OCI-LY3 (cell line): ENCODE measurements around the gene VTI1A.

Experiments
- H2AFZ ChIP-seq: fragments of 200-600, 300-600 bp; shearing (Covaris generic); 2 replicates; pipeline ENCODE4 v1.6.0; 2014; ENCODE audit warnings: antibody characterized with exemption, low read depth, low read length
- H3K27ac ChIP-seq: fragments of 200-600, 300-600 bp; sonication (generic); 2 replicates; pipeline ENCODE4 v1.5.1; 2014; ENCODE audit warnings: mild to moderate bottlenecking, low read length, moderate library complexity, mixed read lengths
- H3K27me3 ChIP-seq: fragments of 200-600, 300-600 bp; sonication (generic); 2 replicates; pipeline ENCODE4 v1.6.1; 2014; ENCODE audit warnings: low read depth, low read length, mixed read lengths
- H3K36me3 ChIP-seq: fragments of 200-600, 300-600 bp; sonication (generic); replicated peaks from 2 replicates; pipeline ENCODE3; 2014; ENCODE audit warnings: low read depth, low read length, mixed read lengths
- H3K4me1 ChIP-seq: fragments of 300-600, 200-600 bp; sonication (generic); 2 replicates; pipeline ENCODE4 v1.6.1; 2014; ENCODE audit warnings: low read length, mixed read lengths
- H3K4me2 ChIP-seq: fragments of 200-600, 300-600 bp; sonication (generic); 2 replicates; pipeline ENCODE4 v1.6.1; 2014; ENCODE audit warnings: low read length, mixed read lengths
- H3K4me3 ChIP-seq: fragments of 300-600, 200-600 bp; sonication (generic); 2 replicates; pipeline ENCODE4 v1.5.1; 2014; ENCODE audit warnings: antibody characterized with exemption, mild to moderate bottlenecking, low read length, moderate library complexity
- H3K79me2 ChIP-seq: fragments of 300-600, 200-600 bp; shearing (Covaris generic); 2 replicates; pipeline ENCODE4 v1.6.1; 2014; ENCODE audit warnings: mild to moderate bottlenecking, low read length, mixed read lengths
- H3K9ac ChIP-seq: fragments of 300-600, 200-600 bp; shearing (Covaris generic); 2 replicates; pipeline ENCODE4 v1.6.0; 2014; ENCODE audit warnings: mild to moderate bottlenecking, low read length, moderate library complexity
- H3K9me3 ChIP-seq: fragments of 200-600, 300-600 bp; shearing (Covaris generic); 2 replicates; pipeline ENCODE4 v1.6.1; 2014; ENCODE audit warnings: low read length, mixed read lengths; ENCODE audit not compliant: insufficient read depth
- H4K20me1 ChIP-seq: fragments of 200-600, 300-600 bp; sonication (generic); 2 replicates; pipeline ENCODE4 v1.6.1; 2016; ENCODE audit warnings: low read length, mixed read lengths; ENCODE audit not compliant: insufficient read depth
- CTCF ChIP-seq: fragments of 200-600, 300-600 bp; sonication (generic); IDR thresholded peaks from 2 replicates; pipeline ENCODE4 v1.5.1; 2014; ENCODE audit warnings: antibody characterized with exemption, low read length, low read depth
- EZH2phosphoT487 ChIP-seq: fragments of 200-600 bp; shearing (Covaris generic); IDR thresholded peaks from 2 replicates; pipeline ENCODE4 v1.6.1; 2018; ENCODE audit warnings: antibody characterized with exemption, mixed run types, low read depth

Gene VTI1A

GRCh38 chr10:112658900-112659638 lies 212.1 kb downstream of the VTI1A start:
- Histone ChIP-seq H3K4me3 (no peak overlapping the region), H3K9ac (no peak overlapping the region), H3K27me3 (no peaks in the 10 kb centered on the region), H3K79me2 (no peaks in the 10 kb centered on the region), H4K20me1 (no peaks in the 10 kb centered on the region), H3K36me3 (no peaks in the 10 kb centered on the region), H3K27ac (no peak overlapping the region), H3K4me2 (no peak overlapping the region), H2AFZ (no peak overlapping the region), H3K9me3 (no peaks in the 10 kb centered on the region), H3K4me1 (no peaks in the 10 kb centered on the region)
- no peak for TF ChIP-seq CTCF
- no peak for TF ChIP-seq EZH2phosphoT487

GRCh38 chr10:112663234-112664125 lies 216.5 kb downstream of the VTI1A start:
- Histone ChIP-seq H3K36me3 (no peaks in the 10 kb centered on the region), H3K9ac (no peak overlapping the region), H3K4me3 (no peak overlapping the region), H3K79me2 (no peaks in the 10 kb centered on the region), H3K9me3 (no peaks in the 10 kb centered on the region), H3K4me2 (no peak overlapping the region), H4K20me1 (no peaks in the 10 kb centered on the region), H3K27me3 (no peaks in the 10 kb centered on the region), H3K4me1 (no peaks in the 10 kb centered on the region), H2AFZ (no peak overlapping the region), H3K27ac (no peak overlapping the region)
- no peak for TF ChIP-seq CTCF
- TF ChIP-seq EZH2phosphoT487, result no peak

DNA sequence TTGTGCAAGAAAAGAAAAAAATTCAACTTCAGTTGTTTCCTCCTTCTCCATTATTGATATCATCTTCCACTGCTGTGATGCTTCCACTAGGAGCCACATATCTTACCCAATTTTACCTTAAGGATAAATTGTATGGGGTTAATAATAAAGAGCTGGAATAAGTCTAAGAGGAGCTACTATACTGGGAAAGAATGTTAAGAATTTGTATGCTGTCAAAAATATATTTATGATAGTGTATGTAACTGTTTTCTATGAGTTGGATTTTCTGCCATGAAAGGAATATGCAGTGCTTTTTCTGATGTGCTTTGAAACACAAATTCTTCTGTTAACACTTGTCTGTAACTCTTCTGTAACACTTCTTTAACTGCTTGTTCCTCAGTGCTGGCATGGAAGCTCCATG lies 219.1 kb downstream of the VTI1A start:
- H3K4me3 ChIP-seq, result no peak overlapping the region
- no peaks in the 10 kb centered on the region for H3K79me2 ChIP-seq
- no peak overlapping the region for H3K27ac ChIP-seq
- no peaks in the 10 kb centered on the region for H3K9me3 ChIP-seq
- no peaks in the 10 kb centered on the region for H4K20me1 ChIP-seq
- no peak for TF ChIP-seq EZH2phosphoT487
- no peak for TF ChIP-seq CTCF
- no peaks in the 10 kb centered on the region for H3K27me3 ChIP-seq
- no peak overlapping the region for H2AFZ ChIP-seq
- H3K36me3 ChIP-seq, result no peaks in the 10 kb centered on the region
- H3K4me1 ChIP-seq, result no peaks in the 10 kb centered on the region
- no peak overlapping the region for H3K4me2 ChIP-seq
- no peak overlapping the region for H3K9ac ChIP-seq

GRCh38 chr10:112669989-112670388 lies 223.0 kb downstream of the VTI1A start:
- no peaks in the 10 kb centered on the region for H3K27me3 ChIP-seq
- H3K27ac ChIP-seq, result no peak overlapping the region
- no peak overlapping the region for H2AFZ ChIP-seq
- H3K4me2 ChIP-seq, result no peak overlapping the region
- no peaks in the 10 kb centered on the region for H3K9me3 ChIP-seq
- no peak for TF ChIP-seq CTCF
- no peak for TF ChIP-seq EZH2phosphoT487
- H3K9ac ChIP-seq, result no peak overlapping the region
- no peaks in the 10 kb centered on the region for H3K36me3 ChIP-seq
- H3K79me2 ChIP-seq, result no peaks in the 10 kb centered on the region
- H4K20me1 ChIP-seq, result no peaks in the 10 kb centered on the region
- H3K4me3 ChIP-seq, result no peak overlapping the region
- H3K4me1 ChIP-seq, result no peaks in the 10 kb centered on the region
